Heart right ventricle (tissue), 16 donors: ENCODE measurements around the gene FRS2. TPM values are rescaled to one million over a fixed set of nuclear protein-coding genes. Genes with fewer than 3 reads are reported as not detected.
A peak's percentile ranks its signal among the peaks of the same experiment; 100 is the strongest.

Source experiments
- ATAC-seq, 8 donors: fragments of 200-7000 bp; cut with Tn5 transposase; one replicate each; pipeline ENCODE4 v1.9.1; 2020; ENCODE audit warnings: mild to moderate bottlenecking in 8 of 8, moderate library complexity in 8 of 8, moderate number of reproducible peaks in 1 of 8
- DNase-seq, 2 donors: peaks; one replicate each; pipeline ENCODE4 v3.0.0-alpha.2; 2020
- H3K27ac ChIP-seq, 10 donors: fragments of 200-600 bp; sonication (generic) in 2 of 10; one replicate each; pipeline versions ENCODE4 v1.5.0 to v1.8.0; 2020 to 2022; ENCODE audit warnings: mild to moderate bottlenecking in 3 of 10
- H3K27me3 ChIP-seq, 7 donors: fragments of 200-600 bp; one replicate each; pipeline ENCODE4 v1.8.0; 2021 to 2022; ENCODE audit warnings: mild to moderate bottlenecking in 2 of 7
- H3K36me3 ChIP-seq, 9 donors: fragments of 200-600 bp; sonication (generic) in 1 of 9; one replicate each; pipeline versions ENCODE4 v1.5.0 to v1.8.0; 2020 to 2022; ENCODE audit warnings: mild to moderate bottlenecking in 2 of 9
- H3K4me1 ChIP-seq, 9 donors: fragments of 200-600 bp; sonication (generic) in 1 of 9; one replicate each; pipeline versions ENCODE4 v1.5.0 to v1.8.0; 2020 to 2022; ENCODE audit warnings: mild to moderate bottlenecking in 4 of 9
- H3K4me3 ChIP-seq, 10 donors: fragments of 200-600 bp; sonication (generic) in 2 of 10; one replicate each; pipeline versions ENCODE4 v1.5.0 to v1.8.0; 2020 to 2022; ENCODE audit warnings: mild to moderate bottlenecking in 7 of 10, moderate library complexity in 2 of 10
- H3K9me3 ChIP-seq, 11 donors: fragments of 200-600 bp in 10 of 11; sonication (generic) in 2 of 11; one replicate each; pipeline versions ENCODE4 v1.5.0 to v1.8.0; 2013 to 2022; ENCODE audit warnings: mild to moderate bottlenecking in 2 of 11, control low read depth in 1 of 11, moderate library complexity in 1 of 11
- CTCF ChIP-seq, 9 donors: fragments of 200-600 bp; sonication (generic) in 2 of 9; IDR thresholded peaks; one replicate each; pipeline versions ENCODE4 v1.5.0 to v1.8.0; 2021 to 2022; ENCODE audit warnings: antibody characterized with exemption in 9 of 9, mild to moderate bottlenecking in 5 of 9, moderate library complexity in 1 of 9
- WGBS, 2 donors: extraction: QIAGEN DNeasy Blood & Tissue Kit; methylation state at CpG; one replicate each; pipeline ENCODE4 v1.1.7; 2013; ENCODE audit warnings: inconsistent platforms in 1 of 2; 5-methylcytosine and 5-hydroxymethylcytosine counted together
- intact Hi-C, 10 donors: fragments of 100-400 bp; cut with DNase I; formaldehyde crosslinking; loops; one replicate each; pipeline versions ENCODE4 v1.11.1 to v1.14.2; 2022
- polyA plus RNA-seq, 2 donors: library from polyadenylated mRNA; stranded (reverse); fragments of 200-250 nt; gene quantifications; one replicate each; pipeline ENCODE4 v1.2.3, GENCODE V29; 2013
- total RNA-seq, 10 donors: library from RNA; stranded (reverse); fragmentation: NEBNext Ultra II Directional in 3 of 10; extraction: Animal tissue kit (Norgen Biotek cat#: 25700) in 3 of 10; gene quantifications; one replicate each; pipeline versions ENCODE4 v1.2.1 to v1.2.4, GENCODE V29; 2021 to 2023
- donor health status: Arrhythmogenic right ventricular cardiomyopathy.
- donor health status: ischemic (EF 13 %, LVEDD 7.1; RV severe dilation, severe dysfunction).
- donor health status: healthy with polysubstance abuse.
- donor health status: DM: no; HTN: yes; CAD: no.
- donor health status: DM: no; HTN: no; CAD: no.
- donor health status: ischemic (EF 25% LVEDD 6.9; RV normal size, moderate dysfunction).
- donor health status: ischemic (EF 25% LVEDD 5.7; RV mildly dilated, moderate dysfunction).
- donor health status: healthy.
- donor health status: DM: yes; HTN: yes; CAD: no.
- donor health status: Ischemic cardiomyopathy.
- donor health status: ischemic (EF 35%, LVEDD 5.7; RV mildly dilated, moderate dysfunction).
- donor health status: nonischemic (EF 11% LVEDD 7.7; RV severe dilation, severe dysfunction).
- donor health status: DM: yes; HTN: yes; CAD: no.
- donor health status: PGD.
- donor health status: ischemic (EF 29% LVEDD 5.4; RV normal size, mild dysfunction).
- donor health status: nonischemic (EF 23%, LVEDD 6.1; RV moderate dilation, normal function).

Gene FRS2
- total and polyA plus RNA-seq, 12 donors = 2.9 to 26.0 (median 19.7) TPM

- Histone ChIP-seq H3K27ac (no peak overlapping the region), H3K4me3 (no peak overlapping the region), H3K27me3 (no peaks in the 10 kb centered on the region), H3K9me3 (peaks cover 0 to 21% (median 0%) of the 10 kb centered on the region in 11 donors), H3K36me3 (no peaks in the 10 kb centered on the region), H3K4me1 (peaks cover 0 to 52% (median 33%) of the 10 kb centered on the region in 9 donors)
- WGBS, 2 donors = 84 to 88% methylated on average over 2 of the region's 2 CpGs
- no peak for DNase-seq
- TF ChIP-seq CTCF (IDR thresholded peaks at IDR 0.05) = no peak
- no peak for ATAC-seq
- intact Hi-C loops = no loop called here
Observed at GRCh38 chr12:69516950-69517349, 46.8 kb downstream of the FRS2 start.

GRCh38 chr12:69517406-69517805, 47.2 kb downstream of the FRS2 start:
- intact Hi-C loops = no loop called here

GRCh38 chr12:69519871-69520270, 49.7 kb downstream of the FRS2 start:
- ATAC-seq (no peak), DNase-seq (no peak)
- WGBS, 2 donors = 91 to 92% methylated on average over 7 of the region's 7 CpGs
- H3K4me3 ChIP-seq = no peak overlapping the region
- no peak overlapping the region for H3K27ac ChIP-seq
- no peaks in the 10 kb centered on the region for H3K36me3 ChIP-seq
- H3K4me1 ChIP-seq = peaks cover 0 to 31% (median 15%) of the 10 kb centered on the region in 9 donors
- H3K27me3 ChIP-seq = no peaks in the 10 kb centered on the region
- TF ChIP-seq CTCF (IDR thresholded peaks at IDR 0.05) = no peak
- peaks cover 0 to 37% (median 11%) of the 10 kb centered on the region in 11 donors for H3K9me3 ChIP-seq
- intact Hi-C loops = loop anchor here in 1 of 10 donors (10.0 kb wide), 1 partner anchor 45 kb away; the partner anchor contains the start of gene FRS2

More at GRCh38 chr12:69517406-69517805, 47.2 kb downstream of the FRS2 start:
- H3K36me3 ChIP-seq = no peaks in the 10 kb centered on the region
- WGBS, 2 donors = 88 to 93% methylated on average over 2 of the region's 2 CpGs
- DNase-seq (no peak), ATAC-seq (no peak)
- H3K9me3 ChIP-seq = peaks cover 0 to 22% (median under 1%) of the 10 kb centered on the region in 11 donors
- peaks cover 0 to 47% (median 31%) of the 10 kb centered on the region in 9 donors for H3K4me1 ChIP-seq
- no peak overlapping the region for H3K27ac ChIP-seq
- TF ChIP-seq CTCF (IDR thresholded peaks at IDR 0.05) = no peak
- H3K4me3 ChIP-seq = no peak overlapping the region
- H3K27me3 ChIP-seq = no peaks in the 10 kb centered on the region

- no peak for TF ChIP-seq CTCF (IDR thresholded peaks at IDR 0.05)
- Histone ChIP-seq H3K9me3 (peaks cover 0 to 37% (median 11%) of the 10 kb centered on the region in 11 donors), H3K4me3 (no peak overlapping the region), H3K27ac (no peak overlapping the region), H3K4me1 (peaks cover 0 to 36% (median 17%) of the 10 kb centered on the region in 9 donors), H3K36me3 (no peaks in the 10 kb centered on the region), H3K27me3 (no peaks in the 10 kb centered on the region)
- ATAC-seq = peak in 5 of 8 donors; percentile 48 to 72 (median 55)
- intact Hi-C loops = loop anchor here in 1 of 10 donors (10.0 kb wide), 1 partner anchor 49 kb away; the partner anchor contains the start of gene FRS2
- WGBS, 2 donors = 72 to 79% methylated on average over 11 of the region's 11 CpGs
- DNase-seq = peak in 1 of 2 donors; percentile 30
Observed at GRCh38 chr12:69523433-69524330, 53.5 kb downstream of the FRS2 start.
